ENCODE results near the gene CABP1. TPM values are rescaled to one million over a fixed set of nuclear protein-coding genes. Genes with fewer than 3 reads are reported as not detected.
"Not testable (repeated sequence)": the region's sequence is repeated elsewhere in the genome, so short reads cannot be mapped to it uniquely, and the experiment has no call there.

The CABP1 gene
- 0.82 TPM in 1 of 2 replicates, not detected in the other for total RNA-seq

DNA sequence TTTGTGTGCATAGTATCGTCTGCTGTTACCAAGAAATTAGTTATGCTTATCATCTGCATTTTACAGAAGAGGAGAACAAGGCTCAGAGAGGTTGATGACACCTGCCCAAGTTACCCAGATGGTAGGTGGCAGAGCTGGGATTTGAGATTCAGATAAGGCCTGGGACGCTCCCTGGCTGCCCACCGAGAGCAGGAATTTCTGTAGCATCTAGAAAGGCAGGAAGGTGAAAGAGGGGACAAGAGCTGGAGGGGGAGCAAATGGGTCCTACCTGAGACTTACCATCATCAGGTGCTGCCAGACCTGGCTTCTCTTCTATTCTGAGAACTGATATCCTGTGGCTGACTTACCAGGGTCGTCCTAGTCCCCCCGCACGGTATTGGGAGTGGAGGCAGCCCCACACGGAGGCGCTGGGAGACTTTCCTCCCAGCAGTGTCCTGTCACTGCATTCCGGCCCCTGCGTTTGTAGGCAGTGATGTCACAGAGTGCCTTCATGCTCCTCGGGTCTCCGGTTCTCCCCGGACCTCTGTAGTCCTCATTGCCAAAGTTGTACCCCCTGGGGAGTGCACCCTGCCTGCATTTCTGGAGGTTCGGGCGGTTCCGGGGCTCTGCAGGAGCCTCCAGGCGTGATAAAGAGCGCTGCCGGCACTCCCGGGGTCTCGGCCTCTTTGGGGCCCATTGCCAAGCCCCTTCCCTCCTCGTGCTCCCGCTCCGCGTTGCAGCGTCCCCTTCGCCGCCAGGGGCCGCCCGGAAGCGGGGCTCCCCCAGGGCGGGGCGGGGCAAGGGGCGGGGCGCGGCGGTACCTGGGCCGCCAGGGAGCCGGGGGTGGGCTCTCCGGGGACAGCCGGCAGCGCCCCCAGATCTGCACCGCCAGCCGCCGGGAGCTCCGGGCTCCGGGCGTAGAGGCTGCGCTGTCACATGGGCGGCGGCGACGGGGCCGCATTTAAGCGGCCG, at the start of gene CABP1:
CABP1 (plus strand) TSS at position 856 of the 951 bp plus-strand sequence; CDS start at position 916, 60 bp downstream.
- DNase-seq (ENCODE audit: extremely low read depth, low read depth, low spot score), result no peak

DNA sequence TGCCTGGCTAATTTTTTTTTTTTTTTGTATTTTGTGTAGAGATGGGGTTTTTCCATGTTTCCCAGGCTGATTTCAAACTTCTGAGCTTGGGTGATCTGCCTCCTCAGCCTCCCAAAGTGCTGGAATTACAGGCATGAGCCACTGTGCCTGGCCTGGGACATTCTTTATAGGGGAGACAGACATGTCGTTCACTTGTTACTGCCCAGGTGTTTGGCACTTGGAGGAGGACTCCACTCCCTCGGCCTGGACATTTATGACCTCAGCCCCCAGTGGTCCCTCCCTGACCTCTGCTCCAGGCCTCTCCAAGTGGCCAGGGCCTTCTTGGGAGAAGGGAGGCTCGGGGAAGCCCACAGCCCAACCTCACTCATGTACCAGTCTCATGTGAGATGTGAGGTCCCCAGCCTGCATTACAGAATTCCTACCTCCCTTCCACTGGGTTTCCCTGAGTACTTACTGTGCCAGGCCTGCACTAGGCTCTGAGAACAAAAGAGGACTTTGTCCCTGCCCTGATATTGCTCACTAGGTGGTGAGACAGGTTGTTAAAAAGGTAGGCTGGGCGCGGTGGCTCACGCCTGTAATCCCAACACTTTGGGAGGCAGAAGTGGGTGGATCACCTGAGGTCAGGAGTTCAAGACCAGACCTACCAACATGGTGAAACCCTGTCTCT, 49.6 kb upstream of the CABP1 start:
- DNase-seq (ENCODE audit: extremely low read depth, low read depth, low spot score), result no peak

- DNase-seq (ENCODE audit: extremely low read depth, low read depth, low spot score), result no peak
These were observed 48.0 kb upstream of the CABP1 start for GRCh38 chr12:120592121-120593049.

DNA sequence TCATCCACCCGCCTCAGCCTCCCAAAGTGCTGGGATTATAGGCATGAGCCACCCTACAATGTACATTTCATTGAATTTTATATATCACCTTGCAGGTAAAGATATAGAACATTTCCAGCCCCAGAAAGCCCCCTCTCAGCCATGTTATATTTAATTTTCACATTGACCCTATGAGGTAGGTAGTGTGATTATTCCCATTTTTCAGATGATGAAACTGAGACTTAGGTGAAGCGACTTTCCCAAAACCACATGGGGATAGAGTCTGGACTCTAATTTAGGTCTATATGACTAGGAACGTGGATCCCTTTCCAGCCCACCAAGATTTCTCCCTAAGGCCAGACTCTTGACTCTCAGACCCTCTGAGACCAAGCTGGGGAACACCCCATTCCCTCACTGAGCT, 43.5 kb upstream of the CABP1 start:
- no peak for DNase-seq (ENCODE audit: extremely low read depth, low read depth, low spot score)

- no peak for DNase-seq (ENCODE audit: extremely low read depth, low read depth, low spot score)
These were observed 42.6 kb upstream of the CABP1 start for GRCh38 chr12:120597861-120598260.

GRCh38 chr12:120598674-120599463, 41.6 kb upstream of the CABP1 start:
- no peak for DNase-seq (ENCODE audit: extremely low read depth, low read depth, low spot score)

GRCh38 chr12:120599672-120600552, 40.5 kb upstream of the CABP1 start:
- DNase-seq (ENCODE audit: extremely low read depth, low read depth, low spot score), result no peak

DNA sequence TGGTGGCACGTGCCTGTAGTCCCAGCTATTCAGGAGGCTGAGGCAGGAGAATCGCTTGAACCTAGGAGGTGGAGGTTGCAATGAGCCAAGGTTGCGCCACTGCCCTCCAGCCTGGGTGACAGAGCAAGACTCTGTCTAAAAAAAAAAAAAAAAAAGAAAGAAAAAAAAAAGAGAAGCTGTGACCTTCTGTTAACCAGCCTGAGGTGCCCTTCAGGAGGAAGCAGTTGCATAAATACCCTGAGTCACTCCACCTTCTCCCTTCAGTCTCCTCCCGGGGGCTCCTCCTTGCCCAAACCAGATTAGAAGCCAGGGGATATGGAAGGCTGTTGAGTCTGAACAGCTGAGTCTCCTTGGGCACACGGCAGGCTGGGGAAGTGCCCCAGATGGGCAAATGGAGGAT, 38.0 kb upstream of the CABP1 start:
- DNase-seq (ENCODE audit: extremely low read depth, low read depth, low spot score), result not testable (repeated sequence)

- no peak for DNase-seq (ENCODE audit: extremely low read depth, low read depth, low spot score)
These were observed 29.9 kb upstream of the CABP1 start for GRCh38 chr12:120610560-120610959.

- DNase-seq (ENCODE audit: extremely low read depth, low read depth, low spot score), result not testable (repeated sequence)
These were observed 28.9 kb upstream of the CABP1 start for GRCh38 chr12:120611534-120611933.

- DNase-seq (ENCODE audit: extremely low read depth, low read depth, low spot score), result no peak
These were observed 25.6 kb upstream of the CABP1 start for GRCh38 chr12:120614848-120615247.

- not testable (repeated sequence) for DNase-seq (ENCODE audit: extremely low read depth, low read depth, low spot score)
These were observed 23.2 kb upstream of the CABP1 start for GRCh38 chr12:120617193-120617592.

DNA sequence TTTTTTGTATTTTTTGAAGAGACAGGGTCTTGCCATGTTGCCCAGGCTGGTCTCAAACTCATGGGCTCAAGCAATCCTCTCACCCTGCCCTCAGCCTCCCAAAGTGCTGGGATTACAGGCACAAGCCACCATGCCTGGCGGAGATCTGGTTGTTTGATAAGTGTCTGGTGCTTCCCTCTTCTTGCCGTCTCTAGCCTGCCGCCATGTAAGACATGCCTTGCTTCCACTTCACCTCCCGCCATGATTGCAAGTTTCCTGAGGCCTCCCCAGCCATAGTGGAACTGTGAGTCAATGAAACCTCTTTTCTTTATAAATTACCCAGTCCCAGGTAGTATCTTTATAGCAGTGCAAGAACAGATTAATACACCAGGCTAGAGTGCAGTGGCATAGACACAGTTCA, 22.7 kb upstream of the CABP1 start:
- not testable (repeated sequence) for DNase-seq (ENCODE audit: extremely low read depth, low read depth, low spot score)

- no peak for DNase-seq (ENCODE audit: extremely low read depth, low read depth, low spot score)
These were observed 21.3 kb upstream of the CABP1 start for GRCh38 chr12:120618954-120619615.

DNA sequence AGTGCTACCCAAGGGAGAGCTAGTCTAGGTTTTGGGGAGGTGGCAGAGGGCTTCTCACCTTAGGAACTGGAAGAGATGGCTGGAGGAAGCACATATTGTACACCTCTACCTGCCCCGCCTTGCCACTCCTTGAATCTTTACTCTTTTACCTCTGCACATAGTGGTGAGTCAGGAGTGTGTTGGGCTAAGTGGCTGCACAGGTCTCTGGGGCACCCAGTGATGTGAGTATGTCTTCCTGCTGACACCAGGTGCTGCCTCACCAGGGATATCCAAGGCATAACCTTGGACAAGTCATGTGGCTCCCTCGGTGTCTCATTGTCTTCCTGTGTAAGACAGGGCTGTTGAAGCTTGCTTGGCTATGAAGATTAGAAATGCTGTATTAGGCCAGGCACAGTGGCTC, 19.8 kb upstream of the CABP1 start:
- DNase-seq (ENCODE audit: extremely low read depth, low read depth, low spot score), result no peak

DNA sequence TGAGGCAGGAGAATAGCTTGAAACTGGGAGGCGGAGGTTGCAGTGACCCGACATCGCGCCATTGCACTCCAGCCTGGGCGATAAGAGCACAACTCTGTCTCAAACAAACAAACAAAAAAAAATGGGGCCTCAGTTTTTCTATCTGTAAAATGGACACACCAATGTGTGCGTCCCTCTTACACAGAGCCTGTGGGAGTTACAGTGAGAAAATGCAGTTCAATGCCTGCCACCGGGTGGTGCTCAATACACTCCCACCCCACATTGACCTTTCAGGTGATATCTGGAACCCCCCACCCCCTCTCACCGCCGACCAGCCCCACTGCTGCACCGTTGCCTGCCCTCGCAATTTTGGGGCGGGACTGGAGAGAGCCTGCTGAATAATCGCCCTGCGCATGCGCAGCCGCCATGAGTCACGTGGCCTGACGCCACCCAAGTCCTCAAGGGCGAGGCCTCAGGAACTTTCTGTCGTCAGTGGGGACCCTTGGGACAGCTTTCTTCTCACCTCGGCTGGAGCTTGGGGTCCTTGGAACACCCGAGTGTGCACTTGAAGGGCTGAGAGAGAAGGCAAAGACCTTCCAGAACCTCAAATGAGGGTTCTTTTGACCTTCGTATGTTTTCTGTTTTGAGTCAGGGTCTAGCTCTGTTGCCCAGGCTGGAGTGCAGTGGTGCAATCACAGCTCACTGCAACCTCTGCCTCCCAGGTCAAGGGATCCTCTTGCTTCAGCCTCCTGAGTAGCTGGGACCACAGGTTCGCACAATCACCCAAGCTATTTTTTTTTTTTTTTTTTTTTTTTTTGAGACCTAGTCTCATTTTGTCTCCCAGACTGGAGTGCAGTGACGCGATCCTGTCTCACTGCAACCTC, 14.6 kb upstream of the CABP1 start:
- no peak for DNase-seq (ENCODE audit: extremely low read depth, low read depth, low spot score)

- DNase-seq (ENCODE audit: extremely low read depth, low read depth, low spot score), result no peak
These were observed 11.5 kb upstream of the CABP1 start for GRCh38 chr12:120628919-120629318.
